H1 (cell line): ENCODE results near the gene TXNRD2. TPM values are rescaled to one million over a fixed set of nuclear protein-coding genes. Genes with fewer than 3 reads are reported as not detected.

Experiments
- CBX5 ChIP-seq: fragments of 300-800, 300-1000 bp; sonication (generic); IDR thresholded peaks from 2 replicates; pipeline ENCODE4 v1.7.1; 2016; ENCODE audit warnings: antibody characterized with exemption, low read length, low read depth
- CTBP2 ChIP-seq: IDR thresholded peaks from 2 replicates; pipeline ENCODE4 v1.7.0; 2011; ENCODE audit warnings: borderline replicate concordance, mild to moderate bottlenecking, moderate library complexity, mixed read lengths, low read length; ENCODE audit not compliant: insufficient read depth, insufficient read length
- GABPA ChIP-seq: IDR thresholded peaks from 2 replicates; pipeline ENCODE4 v1.6.1; 2011; ENCODE audit warnings: mild to moderate bottlenecking, low read length, moderate library complexity, borderline replicate concordance; ENCODE audit not compliant: insufficient read depth
- HDAC6 ChIP-seq: IDR thresholded peaks from one replicate; pipeline ENCODE4 v1.7.1; 2012; ENCODE audit warnings: low read depth, mild to moderate bottlenecking, inconsistent platforms, low read length, moderate library complexity
- JUND ChIP-seq: IDR thresholded peaks from 2 replicates; pipeline ENCODE4 v1.6.1; 2011; ENCODE audit warnings: mild to moderate bottlenecking, improper control_type of control experiment, low read length
- KDM5A ChIP-seq: fragments of 200-600 bp; IDR thresholded peaks from 2 replicates; pipeline ENCODE4 v1.7.1; 2012; ENCODE audit warnings: mild to moderate bottlenecking, low read length, inconsistent platforms, mixed read lengths
- RBBP5 ChIP-seq: IDR thresholded peaks from 2 replicates; pipeline ENCODE4 v1.7.1; 2012; ENCODE audit warnings: low read depth, mild to moderate bottlenecking, inconsistent platforms, low read length, moderate library complexity, borderline replicate concordance
- RXRA ChIP-seq: IDR thresholded peaks from 2 replicates; pipeline ENCODE4 v1.6.1; 2011; ENCODE audit warnings: low read depth, mild to moderate bottlenecking, low read length, moderate library complexity; ENCODE audit not compliant: insufficient read depth
- SIN3A ChIP-seq, 2 experiments: IDR thresholded peaks in 1 of 2; conservative IDR thresholded peaks in 1 of 2; 2 replicates each; pipeline ENCODE4 v1.6.1; 2011 to 2012; ENCODE audit warnings: low read length in 2 of 2, improper control_type of control experiment in 1 of 2, low read depth in 1 of 2, mild to moderate bottlenecking in 1 of 2
- USF2 ChIP-seq: IDR thresholded peaks from 2 replicates; pipeline ENCODE4 v1.6.1; 2011; ENCODE audit warnings: low read length, improper control_type of control experiment
- polyA plus RNA-seq, 7 experiments: library from polyadenylated mRNA; depleted of rRNA in 3 of 7; stranded (reverse) in 5 of 7; unstranded in 2 of 7; fragments of >200 nt in 5 of 7; fragments of 200-250 nt in 2 of 7; gene quantifications; 1 replicate in 5 of 7; 2 replicates in 1 of 7; 4 replicates in 1 of 7; pipeline versions ENCODE4 v1.2.1 to v1.2.3, GENCODE V29; 2011 to 2013; ENCODE audit warnings: missing spikeins in 2 of 7, mixed read lengths in 2 of 7
- total RNA-seq: library from RNA; stranded (reverse); fragmentation: NEBNext Ultra II Directional; extraction: Animal tissue kit (Norgen Biotek cat#: 25700); gene quantifications from 2 replicates; pipeline ENCODE4 v1.2.1, GENCODE V29; 2021

TXNRD2 gene
- total and polyA plus RNA-seq, 2 of the 8 experiments (the other 6 are each of a cell fraction or from before 2014, with no cell fraction given), result 14.8 to 21.9 TPM

GRCh38 chr22:19849835-19850762 lies 91.5 kb downstream of the TXNRD2 start (continued):
- TF ChIP-seq HDAC6, result no peak
- TF ChIP-seq CTBP2, result no peak
- TF ChIP-seq KDM5A, result no peak
- no peak for TF ChIP-seq USF2
- no peak for TF ChIP-seq GABPA
- no peak for TF ChIP-seq SIN3A (conservative IDR thresholded peaks at IDR 0.05 in 1 of 2, IDR thresholded peaks at IDR 0.05 in 1 of 2; ENCODE audit: low read depth in 1 of 2, low read length in 2 of 2)
- no peak for TF ChIP-seq JUND
- no peak for TF ChIP-seq CBX5
- TF ChIP-seq RBBP5, result no peak
- TF ChIP-seq RXRA, result no peak
